ENCODE measurements around the gene NUP42. TPM values are rescaled to one million over a fixed set of nuclear protein-coding genes. Genes with fewer than 3 reads are reported as not detected.
"Not testable (repeated sequence)": the region's sequence is repeated elsewhere in the genome, so short reads cannot be mapped to it uniquely, and the experiment has no call there.

Gene NUP42
- total RNA-seq, 1 donor from 2014 or later = 60.1 TPM

GRCh38 chr7:23196306-23196705 is 14.5 kb downstream of the NUP42 start:
- Mint-ChIP-seq H3K27ac (no peak overlapping the region), H3K9me3 (no peaks in the 10 kb centered on the region), H3K4me1 (peaks cover 7% of the 10 kb centered on the region), H3K4me3 (no peak overlapping the region), H3K27me3 (ENCODE audit: insufficient read depth, low read depth) (peaks cover 4% of the 10 kb centered on the region), H3K36me3 (peaks cover 30% of the 10 kb centered on the region)
- Histone ChIP-seq H3K79me2 (ENCODE audit: low read depth) (no peaks in the 10 kb centered on the region), H3F3A (ENCODE audit: low read depth) (no peaks in the 10 kb centered on the region), H3K4me1 (no peaks in the 10 kb centered on the region), H4K20me1 (ENCODE audit: low read depth) (no peaks in the 10 kb centered on the region), H3K9me3 (ENCODE audit: low read depth) (no peaks in the 10 kb centered on the region), H2AFZ (replicated peaks) (no peak overlapping the region), H3K4me2 (no peak overlapping the region), H3K4me3 (no peak overlapping the region), H3K27me3 (no peaks in the 10 kb centered on the region), H3K36me3 (peaks cover 16% of the 10 kb centered on the region), H3K27ac (no peak overlapping the region), H3K9ac (no peak overlapping the region)
- TF ChIP-seq EZH2phosphoT487 (IDR thresholded peaks at IDR 0.05) = no peak
- TF ChIP-seq EZH2 (IDR thresholded peaks at IDR 0.05) = no peak
- no peak for TF ChIP-seq CTCF (IDR thresholded peaks at IDR 0.05)
- no peak for DNase-seq (ENCODE audit: low spot score)

- not testable (repeated sequence) for H3K4me1 Mint-ChIP-seq; H4K20me1 ChIP-seq (ENCODE audit: low read depth); H3K27me3 Mint-ChIP-seq (ENCODE audit: insufficient read depth, low read depth); H3K79me2 ChIP-seq (ENCODE audit: low read depth); H3K27me3 ChIP-seq; H2AFZ ChIP-seq (replicated peaks); H3K9me3 Mint-ChIP-seq; H3K9me3 ChIP-seq (ENCODE audit: low read depth); H3K4me1 ChIP-seq; DNase-seq (ENCODE audit: low spot score); H3K27ac ChIP-seq; H3K9ac ChIP-seq; H3F3A ChIP-seq (ENCODE audit: low read depth); H3K4me3 ChIP-seq; H3K4me2 ChIP-seq
- peaks cover 25% of the 10 kb centered on the region for H3K36me3 Mint-ChIP-seq
- peak overlapping the region; percentile 9 for H3K4me3 Mint-ChIP-seq
- peaks cover 16% of the 10 kb centered on the region for H3K36me3 ChIP-seq
- peak overlapping the region; percentile 23 for H3K27ac Mint-ChIP-seq
These were observed 15.9 kb downstream of the NUP42 start for GRCh38 chr7:23197745-23198144.

- no peak overlapping the region for H3K27ac Mint-ChIP-seq
- peaks cover 18% of the 10 kb centered on the region for H3K36me3 Mint-ChIP-seq
- Histone ChIP-seq H3K79me2 (ENCODE audit: low read depth) (no peaks in the 10 kb centered on the region), H3K9ac (no peak overlapping the region), H3K27me3 (no peaks in the 10 kb centered on the region), H3K4me1 (no peaks in the 10 kb centered on the region), H3K9me3 (ENCODE audit: low read depth) (no peaks in the 10 kb centered on the region), H3K4me3 (no peak overlapping the region), H3F3A (ENCODE audit: low read depth) (no peaks in the 10 kb centered on the region), H4K20me1 (ENCODE audit: low read depth) (no peaks in the 10 kb centered on the region), H3K4me2 (no peak overlapping the region), H3K27ac (no peak overlapping the region), H3K36me3 (peaks cover 16% of the 10 kb centered on the region), H2AFZ (replicated peaks) (no peak overlapping the region)
- no peaks in the 10 kb centered on the region for H3K9me3 Mint-ChIP-seq
- H3K27me3 Mint-ChIP-seq (ENCODE audit: insufficient read depth, low read depth) = peaks cover 4% of the 10 kb centered on the region
- H3K4me3 Mint-ChIP-seq = no peak overlapping the region
- H3K4me1 Mint-ChIP-seq = peaks cover 7% of the 10 kb centered on the region
- no peak for DNase-seq (ENCODE audit: low spot score)
- TF ChIP-seq EZH2phosphoT487 (IDR thresholded peaks at IDR 0.05) (no peak), EZH2 (IDR thresholded peaks at IDR 0.05) (no peak), CTCF (IDR thresholded peaks at IDR 0.05) (no peak)
These were observed 18.5 kb downstream of the NUP42 start for GRCh38 chr7:23200331-23200730.

GRCh38 chr7:23204241-23204640 is 22.4 kb downstream of the NUP42 start:
- no peaks in the 10 kb centered on the region for H3K79me2 ChIP-seq (ENCODE audit: low read depth)
- no peak overlapping the region for H3K27ac ChIP-seq
- no peak overlapping the region for H3K4me3 ChIP-seq
- no peak overlapping the region for H3K4me2 ChIP-seq
- Mint-ChIP-seq H3K27ac (no peak overlapping the region), H3K36me3 (peaks cover 17% of the 10 kb centered on the region), H3K4me3 (no peak overlapping the region), H3K27me3 (ENCODE audit: insufficient read depth, low read depth) (peaks cover 2% of the 10 kb centered on the region), H3K4me1 (no peaks in the 10 kb centered on the region), H3K9me3 (no peaks in the 10 kb centered on the region)
- H2AFZ ChIP-seq (replicated peaks) = no peak overlapping the region
- H3F3A ChIP-seq (ENCODE audit: low read depth) = no peaks in the 10 kb centered on the region
- no peaks in the 10 kb centered on the region for H3K9me3 ChIP-seq (ENCODE audit: low read depth)
- no peak for TF ChIP-seq EZH2phosphoT487 (IDR thresholded peaks at IDR 0.05)
- TF ChIP-seq EZH2 (IDR thresholded peaks at IDR 0.05) = no peak
- no peak for TF ChIP-seq CTCF (IDR thresholded peaks at IDR 0.05)
- no peak overlapping the region for H3K9ac ChIP-seq
- H4K20me1 ChIP-seq (ENCODE audit: low read depth) = no peaks in the 10 kb centered on the region
- no peak for DNase-seq (ENCODE audit: low spot score)
- H3K4me1 ChIP-seq = no peaks in the 10 kb centered on the region
- peaks cover 7% of the 10 kb centered on the region for H3K36me3 ChIP-seq
- no peaks in the 10 kb centered on the region for H3K27me3 ChIP-seq
